Glutamatergic neuron (in vitro differentiated cells): ENCODE results near the gene STOM. TPM values are rescaled to one million over a fixed set of nuclear protein-coding genes. Genes with fewer than 3 reads are reported as not detected.

Experiments
- DNase-seq: peaks from one replicate; pipeline ENCODE4 v3.0.0; 2022
- H3K27ac Mint-ChIP-seq: one replicate; pipeline ENCODE4 v1.8.0; 2020; ENCODE audit warnings: mild to moderate bottlenecking, mixed read lengths, inconsistent platforms; ENCODE audit not compliant: unreplicated experiment
- H3K27me3 Mint-ChIP-seq: one replicate; pipeline ENCODE4 v1.8.0; 2020; ENCODE audit warnings: mild to moderate bottlenecking, moderate library complexity, mixed read lengths, inconsistent platforms; ENCODE audit not compliant: unreplicated experiment
- H3K36me3 Mint-ChIP-seq: one replicate; pipeline ENCODE4 v1.8.0; 2020; ENCODE audit warnings: mild to moderate bottlenecking, mixed read lengths, inconsistent platforms; ENCODE audit not compliant: unreplicated experiment
- H3K4me1 Mint-ChIP-seq: one replicate; pipeline ENCODE4 v1.8.0; 2020; ENCODE audit warnings: mild to moderate bottlenecking, low read depth, mixed read lengths, inconsistent platforms; ENCODE audit not compliant: unreplicated experiment
- H3K4me3 Mint-ChIP-seq: one replicate; pipeline ENCODE4 v1.8.0; 2020; ENCODE audit warnings: mild to moderate bottlenecking, mixed read lengths, inconsistent platforms; ENCODE audit not compliant: unreplicated experiment
- H3K9me3 Mint-ChIP-seq: one replicate; pipeline ENCODE4 v1.8.0; 2020; ENCODE audit warnings: mild to moderate bottlenecking, moderate library complexity, mixed read lengths, inconsistent platforms; ENCODE audit not compliant: unreplicated experiment
- CTCF ChIP-seq: fragments of 200-600 bp; sonication (generic); IDR thresholded peaks from one replicate; pipeline ENCODE4 v1.5.0; 2021; ENCODE audit not compliant: partially characterized antibody, unreplicated experiment
- total RNA-seq: library from RNA; stranded (reverse); fragmentation: NEBNext Ultra II Directional; extraction: Animal tissue kit (Norgen Biotek cat#: 25700); gene quantifications from one replicate; pipeline ENCODE4 v1.2.1, GENCODE V29; 2021; ENCODE audit not compliant: unreplicated experiment

STOM gene
- total RNA-seq, 1 donor from 2014 or later: 2.0 TPM

GRCh38 chr9:121362813-121363621, 7.0 kb downstream of the STOM start:
- no peak overlapping the region for H3K27ac Mint-ChIP-seq
- H3K4me1 Mint-ChIP-seq: no peaks in the 10 kb centered on the region
- H3K4me3 Mint-ChIP-seq: no peak overlapping the region
- no peak for DNase-seq
- TF ChIP-seq CTCF: no peak
- H3K36me3 Mint-ChIP-seq: no peaks in the 10 kb centered on the region
- H3K9me3 Mint-ChIP-seq: no peaks in the 10 kb centered on the region
- no peaks in the 10 kb centered on the region for H3K27me3 Mint-ChIP-seq

GRCh38 chr9:121360601-121361374, 9.3 kb downstream of the STOM start:
- DNase-seq: no peak
- no peak for TF ChIP-seq CTCF
- Mint-ChIP-seq H3K36me3 (no peaks in the 10 kb centered on the region), H3K4me1 (no peaks in the 10 kb centered on the region), H3K4me3 (no peak overlapping the region), H3K27ac (no peak overlapping the region), H3K27me3 (no peaks in the 10 kb centered on the region), H3K9me3 (no peaks in the 10 kb centered on the region)

GRCh38 chr9:121359351-121360294, 10.4 kb downstream of the STOM start:
- Mint-ChIP-seq H3K27me3 (no peaks in the 10 kb centered on the region), H3K4me1 (no peaks in the 10 kb centered on the region), H3K36me3 (no peaks in the 10 kb centered on the region), H3K9me3 (no peaks in the 10 kb centered on the region), H3K4me3 (no peak overlapping the region), H3K27ac (no peak overlapping the region)
- no peak for DNase-seq
- no peak for TF ChIP-seq CTCF

- Mint-ChIP-seq H3K27ac (no peak overlapping the region), H3K27me3 (no peaks in the 10 kb centered on the region), H3K9me3 (no peaks in the 10 kb centered on the region), H3K36me3 (no peaks in the 10 kb centered on the region), H3K4me1 (no peaks in the 10 kb centered on the region), H3K4me3 (no peak overlapping the region)
- no peak for TF ChIP-seq CTCF
- no peak for DNase-seq
Measured at GRCh38 chr9:121358751-121359150, 11.3 kb downstream of the STOM start.
